ENCODE data around the gene PKD2. TPM values are rescaled to one million over a fixed set of nuclear protein-coding genes. Genes with fewer than 3 reads are reported as not detected.

PKD2 gene
- total RNA-seq, 1 experiment from 2014 or later = 38.4 TPM

DNA sequence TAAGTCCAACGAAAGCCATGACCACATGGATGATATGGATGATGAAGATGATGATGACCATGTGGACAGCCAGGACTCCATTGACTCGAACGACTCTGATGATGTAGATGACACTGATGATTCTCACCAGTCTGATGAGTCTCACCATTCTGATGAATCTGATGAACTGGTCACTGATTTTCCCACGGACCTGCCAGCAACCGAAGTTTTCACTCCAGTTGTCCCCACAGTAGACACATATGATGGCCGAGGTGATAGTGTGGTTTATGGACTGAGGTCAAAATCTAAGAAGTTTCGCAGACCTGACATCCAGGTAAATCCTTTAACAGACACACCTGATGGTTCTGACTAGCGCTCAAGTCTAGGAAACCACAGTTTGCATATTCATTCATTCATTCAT is 25.9 kb upstream of the PKD2 start:
- DNase-seq = no peak
- no CpG with 5 or more reads among the region's 8 CpGs for WGBS (ENCODE audit: extremely low coverage, insufficient read length, low lambda C conversion rate)
- H3K27ac Mint-ChIP-seq = no peak overlapping the region
- peaks cover 0 to 8% (median 2%) of the 10 kb centered on the region in 3 experiments; a peak in 4 of 7 replicates for H3K36me3 Mint-ChIP-seq (ENCODE audit: insufficient read depth in 1 of 3, low read depth in 3 of 3)
- H3K9me3 ChIP-seq (ENCODE audit: control insufficient read depth, low read depth, low read length) = no peaks in the 10 kb centered on the region
- no peak overlapping the region for H4K91ac ChIP-seq (ENCODE audit: insufficient read length, low read depth, low read length)
- no peak overlapping the region for H4K5ac ChIP-seq (ENCODE audit: insufficient read length, low read depth, low read length)
- no peaks in the 10 kb centered on the region for H3K79me1 ChIP-seq (ENCODE audit: insufficient read depth, low read depth, low read length, poor library complexity, severe bottlenecking)
- no peak overlapping the region for H4K8ac ChIP-seq (replicated peaks; ENCODE audit: insufficient read length, low read depth, low read length)
- H2AFZ ChIP-seq (ENCODE audit: low read length) = no peak overlapping the region
- H2BK15ac ChIP-seq (ENCODE audit: low read depth, low read length) = no peak overlapping the region
- H3K27me3 ChIP-seq (ENCODE audit: insufficient read depth, low read length) = no peaks in the 10 kb centered on the region
- H3K14ac ChIP-seq (ENCODE audit: insufficient read depth, low read length) = no peak overlapping the region
- no peak overlapping the region for H2BK5ac ChIP-seq (ENCODE audit: insufficient read length, low read length)
- no peaks in the 10 kb centered on the region for H3K9me3 Mint-ChIP-seq
- H2AK5ac ChIP-seq (ENCODE audit: insufficient read length, low read length) = no peak overlapping the region
- H2BK120ac ChIP-seq (ENCODE audit: low read depth, low read length, poor library complexity, severe bottlenecking) = no peak overlapping the region
- H2BK12ac ChIP-seq (ENCODE audit: insufficient read length, low read depth, low read length) = no peak overlapping the region
- no peaks in the 10 kb centered on the region for H3K23me2 ChIP-seq (ENCODE audit: insufficient read length, low read depth, low read length, poor library complexity, severe bottlenecking)
- no peak overlapping the region for H3K56ac ChIP-seq (ENCODE audit: insufficient read length, low read depth, low read length)
- H3K18ac ChIP-seq (ENCODE audit: insufficient read length, low read depth, low read length) = no peak overlapping the region
- no peaks in the 10 kb centered on the region for H3K4me1 ChIP-seq (ENCODE audit: insufficient read depth, low read length)
- no peaks in the 10 kb centered on the region for H3K79me2 ChIP-seq (ENCODE audit: insufficient read depth, low read length)
- no peak overlapping the region for H3K4ac ChIP-seq (ENCODE audit: low read depth, low read length)
- H3T11ph ChIP-seq (ENCODE audit: low read length) = no peak overlapping the region
- no peak overlapping the region for H3K4me2 ChIP-seq (ENCODE audit: insufficient read depth, insufficient read length, low read length)
- no peak overlapping the region for H2BK20ac ChIP-seq (ENCODE audit: low read depth, low read length, poor library complexity, severe bottlenecking)
- TF ChIP-seq, protein P1, sequence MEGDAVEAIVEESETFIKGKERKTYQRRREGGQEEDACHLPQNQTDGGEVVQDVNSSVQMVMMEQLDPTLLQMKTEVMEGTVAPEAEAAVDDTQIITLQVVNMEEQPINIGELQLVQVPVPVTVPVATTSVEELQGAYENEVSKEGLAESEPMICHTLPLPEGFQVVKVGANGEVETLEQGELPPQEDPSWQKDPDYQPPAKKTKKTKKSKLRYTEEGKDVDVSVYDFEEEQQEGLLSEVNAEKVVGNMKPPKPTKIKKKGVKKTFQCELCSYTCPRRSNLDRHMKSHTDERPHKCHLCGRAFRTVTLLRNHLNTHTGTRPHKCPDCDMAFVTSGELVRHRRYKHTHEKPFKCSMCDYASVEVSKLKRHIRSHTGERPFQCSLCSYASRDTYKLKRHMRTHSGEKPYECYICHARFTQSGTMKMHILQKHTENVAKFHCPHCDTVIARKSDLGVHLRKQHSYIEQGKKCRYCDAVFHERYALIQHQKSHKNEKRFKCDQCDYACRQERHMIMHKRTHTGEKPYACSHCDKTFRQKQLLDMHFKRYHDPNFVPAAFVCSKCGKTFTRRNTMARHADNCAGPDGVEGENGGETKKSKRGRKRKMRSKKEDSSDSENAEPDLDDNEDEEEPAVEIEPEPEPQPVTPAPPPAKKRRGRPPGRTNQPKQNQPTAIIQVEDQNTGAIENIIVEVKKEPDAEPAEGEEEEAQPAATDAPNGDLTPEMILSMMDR (conservative IDR thresholded peaks at IDR 0.05) = no peak
- H3K4me3 Mint-ChIP-seq = no peak overlapping the region
- H4K20me1 ChIP-seq (ENCODE audit: control insufficient read depth, insufficient read depth, insufficient read length) = no peaks in the 10 kb centered on the region
- H3K27me3 Mint-ChIP-seq (ENCODE audit: low read depth) = no peaks in the 10 kb centered on the region
- no peak overlapping the region for H3K23ac ChIP-seq (ENCODE audit: insufficient read length, low read depth, low read length)
- H3K27ac ChIP-seq (ENCODE audit: insufficient read length, low read depth, low read length) = no peak overlapping the region
- peaks cover 5 to 13% of the 10 kb centered on the region in 2 experiments for H3K4me1 Mint-ChIP-seq
- no peak overlapping the region for H3K9ac ChIP-seq (ENCODE audit: extremely low read depth, insufficient read length, low read length)
